Measurements from ENCODE around the gene TMEM72. TPM values are rescaled to one million over a fixed set of nuclear protein-coding genes. Genes with fewer than 3 reads are reported as not detected.

Gene TMEM72
- total and polyA plus RNA-seq, 2 of the 13 experiments (the other 11 are each of a cell fraction or from before 2014, with no cell fraction given): 0.04 TPM; not detected in 1

GRCh38 chr10:44978570-44979280, 67.6 kb downstream of the TMEM72 start, which contains the start of gene DEPP1 (continued):
- TF ChIP-seq ZNF407 (CRISPR knock-in tag; IDR thresholded peaks at IDR 0.05; ENCODE audit: not compliant biosample characterization) (peak; percentile 40), NFE2L2 (IDR thresholded peaks at IDR 0.05; ENCODE audit: low read length) (no peak; the same call in 1 of the 2 replicates), ZNF331 (CRISPR knock-in tag; IDR thresholded peaks at IDR 0.05) (peak; percentile 83), ZNF205 (CRISPR knock-in tag; IDR thresholded peaks at IDR 0.05) (peak; percentile 76), HNRNPL (IDR thresholded peaks at IDR 0.05; ENCODE audit: low read depth, low read length) (peak; percentile 75; the same call in 1 of the 2 replicates), JUN (CRISPR knock-in tag; IDR thresholded peaks at IDR 0.05) (no peak; the same call in 1 of the 2 replicates), CBFB (CRISPR knock-in tag; IDR thresholded peaks at IDR 0.05) (peak; percentile 71; the same call in 1 of the 2 replicates), SNAPC4 (CRISPR knock-in tag; IDR thresholded peaks at IDR 0.05) (no peak), RXRA (CRISPR knock-in tag; IDR thresholded peaks at IDR 0.05) (peak; percentile 95), ARNTL (CRISPR knock-in tag; IDR thresholded peaks at IDR 0.05) (no peak), XBP1 (CRISPR knock-in tag; IDR thresholded peaks at IDR 0.05) (peak; percentile 72), CCDC6 (CRISPR knock-in tag; IDR thresholded peaks at IDR 0.05) (peak; percentile 96)
- TF ChIP-seq, protein P1, sequence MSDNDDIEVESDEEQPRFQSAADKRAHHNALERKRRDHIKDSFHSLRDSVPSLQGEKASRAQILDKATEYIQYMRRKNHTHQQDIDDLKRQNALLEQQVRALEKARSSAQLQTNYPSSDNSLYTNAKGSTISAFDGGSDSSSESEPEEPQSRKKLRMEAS (IDR thresholded peaks at IDR 0.05): no peak; the same call in 1 of the 2 replicates
- TF ChIP-seq, protein P2, sequence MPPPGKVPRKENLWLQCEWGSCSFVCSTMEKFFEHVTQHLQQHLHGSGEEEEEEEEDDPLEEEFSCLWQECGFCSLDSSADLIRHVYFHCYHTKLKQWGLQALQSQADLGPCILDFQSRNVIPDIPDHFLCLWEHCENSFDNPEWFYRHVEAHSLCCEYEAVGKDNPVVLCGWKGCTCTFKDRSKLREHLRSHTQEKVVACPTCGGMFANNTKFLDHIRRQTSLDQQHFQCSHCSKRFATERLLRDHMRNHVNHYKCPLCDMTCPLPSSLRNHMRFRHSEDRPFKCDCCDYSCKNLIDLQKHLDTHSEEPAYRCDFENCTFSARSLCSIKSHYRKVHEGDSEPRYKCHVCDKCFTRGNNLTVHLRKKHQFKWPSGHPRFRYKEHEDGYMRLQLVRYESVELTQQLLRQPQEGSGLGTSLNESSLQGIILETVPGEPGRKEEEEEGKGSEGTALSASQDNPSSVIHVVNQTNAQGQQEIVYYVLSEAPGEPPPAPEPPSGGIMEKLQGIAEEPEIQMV (CRISPR knock-in tag; IDR thresholded peaks at IDR 0.05; ENCODE audit: low read depth): 0 out of 2 replicates have a peak, but pooled peaks have one; percentile 35
